Measurements from ENCODE around the gene RBM28. TPM values are rescaled to one million over a fixed set of nuclear protein-coding genes. Genes with fewer than 3 reads are reported as not detected.
A peak's percentile ranks its signal among the peaks of the same experiment; 100 is the strongest.

Gene RBM28
- total RNA-seq, 1 experiment from 2014 or later = 71.4 TPM

DNA sequence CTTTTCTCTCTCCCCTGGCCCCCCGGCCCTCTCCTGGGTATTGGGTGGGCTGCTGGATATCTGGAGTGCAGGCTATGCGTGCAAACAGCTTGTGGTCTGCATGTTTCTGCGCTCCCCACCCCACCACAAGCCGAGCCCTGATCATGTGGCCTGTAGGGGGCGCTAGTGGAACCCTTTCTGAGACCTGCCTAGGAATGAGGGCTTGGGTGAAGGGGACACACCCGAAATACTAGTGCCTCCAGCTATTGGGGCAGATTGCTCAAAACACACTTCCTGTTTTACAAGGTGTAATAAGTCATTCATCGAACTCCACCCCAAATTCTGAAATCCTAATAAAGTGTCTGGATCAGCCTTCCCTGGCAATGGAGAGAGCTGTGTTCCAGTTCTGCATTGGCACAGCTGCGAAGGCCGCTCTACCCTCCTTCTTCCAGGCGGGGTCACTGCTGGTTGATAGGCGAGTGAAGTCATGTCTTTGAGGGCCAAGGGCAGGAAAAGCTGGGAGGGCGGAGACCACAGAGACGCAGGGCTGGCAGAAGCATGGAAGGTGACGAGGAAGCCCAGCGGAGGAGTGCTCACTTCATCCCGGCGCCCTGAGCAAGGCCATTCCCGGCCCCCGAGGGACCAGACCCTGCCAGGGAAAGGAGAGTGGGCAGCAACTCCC, 37.6 kb upstream of the RBM28 start:
- no peaks in the 10 kb centered on the region for H3K4me1 ChIP-seq
- no peaks in the 10 kb centered on the region for H3K27me3 Mint-ChIP-seq (ENCODE audit: insufficient read depth, unreplicated experiment)
- H3K9me3 ChIP-seq = no peaks in the 10 kb centered on the region
- no peaks in the 10 kb centered on the region for H3K27me3 ChIP-seq (replicated peaks; ENCODE audit: control insufficient read depth, insufficient read depth, low read length)
- no peak overlapping the region for H3K4me3 Mint-ChIP-seq (ENCODE audit: unreplicated experiment)
- ChIA-PET POLR2A (interaction anchor here (0.6 kb wide), 1 partner anchor 9 kb away, joined by 4 read pairs; no protein-coding TSS in a partner anchor), CTCF (interaction anchor here (0.6 to 2.6 kb wide), 3 partner anchors 9 to 389 kb away, joined by 3 to 13 read pairs (median 5); no protein-coding TSS in a partner anchor)
- H3K36me3 ChIP-seq (ENCODE audit: control insufficient read depth, insufficient read depth, low read length) = no peaks in the 10 kb centered on the region
- H3K9me3 Mint-ChIP-seq (ENCODE audit: unreplicated experiment) = no peaks in the 10 kb centered on the region
- BruUV-seq (replicated peaks) = no TSS peak
- peak in 1 of 2 experiments; percentile 30 for DNase-seq
- H3K4me1 Mint-ChIP-seq (ENCODE audit: low read depth, unreplicated experiment) = no peaks in the 10 kb centered on the region
- no peak overlapping the region for H3K27ac Mint-ChIP-seq (ENCODE audit: unreplicated experiment)
- TF ChIP-seq, protein P1, sequence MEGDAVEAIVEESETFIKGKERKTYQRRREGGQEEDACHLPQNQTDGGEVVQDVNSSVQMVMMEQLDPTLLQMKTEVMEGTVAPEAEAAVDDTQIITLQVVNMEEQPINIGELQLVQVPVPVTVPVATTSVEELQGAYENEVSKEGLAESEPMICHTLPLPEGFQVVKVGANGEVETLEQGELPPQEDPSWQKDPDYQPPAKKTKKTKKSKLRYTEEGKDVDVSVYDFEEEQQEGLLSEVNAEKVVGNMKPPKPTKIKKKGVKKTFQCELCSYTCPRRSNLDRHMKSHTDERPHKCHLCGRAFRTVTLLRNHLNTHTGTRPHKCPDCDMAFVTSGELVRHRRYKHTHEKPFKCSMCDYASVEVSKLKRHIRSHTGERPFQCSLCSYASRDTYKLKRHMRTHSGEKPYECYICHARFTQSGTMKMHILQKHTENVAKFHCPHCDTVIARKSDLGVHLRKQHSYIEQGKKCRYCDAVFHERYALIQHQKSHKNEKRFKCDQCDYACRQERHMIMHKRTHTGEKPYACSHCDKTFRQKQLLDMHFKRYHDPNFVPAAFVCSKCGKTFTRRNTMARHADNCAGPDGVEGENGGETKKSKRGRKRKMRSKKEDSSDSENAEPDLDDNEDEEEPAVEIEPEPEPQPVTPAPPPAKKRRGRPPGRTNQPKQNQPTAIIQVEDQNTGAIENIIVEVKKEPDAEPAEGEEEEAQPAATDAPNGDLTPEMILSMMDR (IDR thresholded peaks at IDR 0.05; ENCODE audit: insufficient read depth in 1 of 2, low read depth in 1 of 2, low read length in 1 of 2, severe bottlenecking in 1 of 2, unreplicated experiment in 1 of 2) = peak; percentile 46 to 60
- H3K4me3 ChIP-seq (ENCODE audit: low read depth, low read length) = no peak overlapping the region
- H3K36me3 Mint-ChIP-seq (ENCODE audit: insufficient read depth, unreplicated experiment) = no peaks in the 10 kb centered on the region
- intact Hi-C loops (cut with micrococcal nuclease; ENCODE audit: unreplicated experiment) = no loop called here

GRCh38 chr7:128380483-128381106, 36.9 kb upstream of the RBM28 start:
- no peaks in the 10 kb centered on the region for H3K36me3 ChIP-seq (ENCODE audit: control insufficient read depth, insufficient read depth, low read length)
- Mint-ChIP-seq H3K4me3 (ENCODE audit: unreplicated experiment) (no peak overlapping the region), H3K27ac (ENCODE audit: unreplicated experiment) (no peak overlapping the region), H3K36me3 (ENCODE audit: insufficient read depth, unreplicated experiment) (no peaks in the 10 kb centered on the region), H3K4me1 (ENCODE audit: low read depth, unreplicated experiment) (no peaks in the 10 kb centered on the region), H3K27me3 (ENCODE audit: insufficient read depth, unreplicated experiment) (no peaks in the 10 kb centered on the region), H3K9me3 (ENCODE audit: unreplicated experiment) (no peaks in the 10 kb centered on the region)
- no peaks in the 10 kb centered on the region for H3K9me3 ChIP-seq
- ChIA-PET POLR2A (no interaction called here), CTCF (no interaction called here)
- no peak for DNase-seq
- H3K4me1 ChIP-seq = no peaks in the 10 kb centered on the region
- BruUV-seq (replicated peaks) = no TSS peak
- TF ChIP-seq, protein P1 (IDR thresholded peaks at IDR 0.05; ENCODE audit: insufficient read depth in 1 of 2, low read depth in 1 of 2, low read length in 1 of 2, severe bottlenecking in 1 of 2, unreplicated experiment in 1 of 2) = no peak
- no peak overlapping the region for H3K4me3 ChIP-seq (ENCODE audit: low read depth, low read length)
- no peaks in the 10 kb centered on the region for H3K27me3 ChIP-seq (replicated peaks; ENCODE audit: control insufficient read depth, insufficient read depth, low read length)
- intact Hi-C loops (cut with micrococcal nuclease; ENCODE audit: unreplicated experiment) = no loop called here

GRCh38 chr7:128379900-128380479, 36.3 kb upstream of the RBM28 start:
- Mint-ChIP-seq H3K27me3 (ENCODE audit: insufficient read depth, unreplicated experiment) (no peaks in the 10 kb centered on the region), H3K9me3 (ENCODE audit: unreplicated experiment) (no peaks in the 10 kb centered on the region), H3K4me1 (ENCODE audit: low read depth, unreplicated experiment) (no peaks in the 10 kb centered on the region), H3K27ac (ENCODE audit: unreplicated experiment) (no peak overlapping the region), H3K4me3 (ENCODE audit: unreplicated experiment) (no peak overlapping the region), H3K36me3 (ENCODE audit: insufficient read depth, unreplicated experiment) (no peaks in the 10 kb centered on the region)
- Histone ChIP-seq H3K27me3 (replicated peaks; ENCODE audit: control insufficient read depth, insufficient read depth, low read length) (no peaks in the 10 kb centered on the region), H3K4me1 (no peaks in the 10 kb centered on the region), H3K4me3 (ENCODE audit: low read depth, low read length) (no peak overlapping the region), H3K36me3 (ENCODE audit: control insufficient read depth, insufficient read depth, low read length) (no peaks in the 10 kb centered on the region), H3K9me3 (no peaks in the 10 kb centered on the region)
- ChIA-PET CTCF (interaction anchor here (1.3 kb wide), 1 partner anchor 32 kb away, joined by 3 read pairs; no protein-coding TSS in a partner anchor), POLR2A (no interaction called here)
- DNase-seq = no peak
- TF ChIP-seq, protein P1 (IDR thresholded peaks at IDR 0.05; ENCODE audit: insufficient read depth in 1 of 2, low read depth in 1 of 2, low read length in 1 of 2, severe bottlenecking in 1 of 2, unreplicated experiment in 1 of 2) = no peak
- no TSS peak for BruUV-seq (replicated peaks)
- intact Hi-C loops (cut with micrococcal nuclease; ENCODE audit: unreplicated experiment) = no loop called here

All from Caco-2 (cell line).